ENCODE measurements around the gene UGGT2.
"Not testable (repeated sequence)": the region's sequence is repeated elsewhere in the genome, so short reads cannot be mapped to it uniquely, and the experiment has no call there.

DNA sequence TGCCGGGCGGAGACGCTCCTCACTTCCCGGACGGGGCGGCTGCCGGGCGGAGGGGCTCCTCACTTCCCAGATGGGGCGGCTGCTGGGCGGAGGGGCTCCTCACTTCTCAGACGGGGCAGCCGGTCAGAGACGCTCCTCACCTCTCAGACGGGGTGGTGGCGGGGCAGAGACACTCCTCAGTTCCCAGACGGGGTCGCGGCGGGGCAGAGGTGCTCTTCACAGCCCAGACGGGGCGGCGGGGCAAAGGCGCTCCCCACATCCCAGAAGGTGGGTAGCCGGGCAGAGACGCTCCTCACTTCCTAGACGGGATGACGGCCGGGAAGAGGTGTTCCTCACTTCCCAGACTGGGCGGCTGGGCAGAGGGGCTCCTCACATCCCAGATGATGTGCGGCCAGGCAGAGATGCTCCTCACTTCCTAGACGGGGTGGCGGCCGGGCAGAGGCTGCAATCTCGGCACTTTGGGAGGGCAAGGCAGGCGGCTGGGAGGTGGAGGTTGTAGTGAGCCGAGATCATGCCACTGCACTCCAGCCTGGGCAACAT lies 124.8 kb downstream of the UGGT2 start:
- TF ChIP-seq POLR2A (IDR thresholded peaks at IDR 0.05; ENCODE audit: low read length); GATA1 (IDR thresholded peaks at IDR 0.05; ENCODE audit: low read depth, low read length): not testable (repeated sequence)

Measured in erythroblast (primary cell).